Activated CD4-positive, alpha-beta T cell treated with anti-CD3 and anti-CD28 coated beads, Interleukin-2, amount 50 U/mL, for 16 hours (primary cell): Measurements from ENCODE around the gene OSBPL8.
A peak's percentile ranks its signal among the peaks of the same experiment; 100 is the strongest.
"Not testable (repeated sequence)": the region's sequence is repeated elsewhere in the genome, so short reads cannot be mapped to it uniquely, and the experiment has no call there.

Experiments
- DNase-seq: peaks from one replicate; pipeline ENCODE4 v3.0.0-alpha.2; 2020

The OSBPL8 gene

DNA sequence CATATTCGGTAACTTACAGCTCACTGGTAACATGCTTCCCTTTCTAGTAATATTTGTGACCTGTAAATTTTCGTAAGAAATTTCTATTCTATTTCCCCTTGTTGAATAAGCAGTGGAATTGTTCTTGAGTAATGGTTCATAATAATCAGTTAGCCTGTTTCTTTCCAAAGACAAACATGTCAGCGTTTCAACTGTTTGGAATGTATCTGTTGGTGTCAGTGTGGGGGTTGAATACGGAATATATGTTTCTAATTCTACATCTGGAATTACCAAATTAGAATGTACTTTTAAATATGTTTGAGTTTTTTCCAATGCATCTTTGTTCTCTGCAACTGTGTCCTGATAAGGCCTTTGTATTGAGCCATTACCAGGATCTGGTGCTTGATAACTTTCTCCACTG, 213.3 kb downstream of the OSBPL8 start:
- no peak for DNase-seq

DNA sequence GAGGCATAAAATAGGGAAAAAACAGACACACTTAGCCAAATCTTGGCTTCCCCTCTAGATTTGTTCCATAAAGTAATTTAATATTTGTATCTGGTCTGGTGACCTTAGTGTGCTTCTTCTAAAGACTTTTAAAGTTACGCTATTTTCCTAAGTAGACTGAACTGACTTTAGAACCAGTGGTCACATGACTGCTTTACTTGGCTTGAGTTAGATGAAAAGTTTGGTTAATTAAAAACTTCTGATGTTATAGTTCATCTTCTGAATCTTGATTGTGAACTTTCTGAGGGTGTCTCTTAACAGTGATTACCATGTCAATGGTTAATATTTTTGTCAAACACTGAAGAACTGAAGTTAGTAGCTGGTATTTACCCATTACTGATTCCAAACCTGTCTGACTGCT, 214.0 kb downstream of the OSBPL8 start:
- no peak for DNase-seq

DNA sequence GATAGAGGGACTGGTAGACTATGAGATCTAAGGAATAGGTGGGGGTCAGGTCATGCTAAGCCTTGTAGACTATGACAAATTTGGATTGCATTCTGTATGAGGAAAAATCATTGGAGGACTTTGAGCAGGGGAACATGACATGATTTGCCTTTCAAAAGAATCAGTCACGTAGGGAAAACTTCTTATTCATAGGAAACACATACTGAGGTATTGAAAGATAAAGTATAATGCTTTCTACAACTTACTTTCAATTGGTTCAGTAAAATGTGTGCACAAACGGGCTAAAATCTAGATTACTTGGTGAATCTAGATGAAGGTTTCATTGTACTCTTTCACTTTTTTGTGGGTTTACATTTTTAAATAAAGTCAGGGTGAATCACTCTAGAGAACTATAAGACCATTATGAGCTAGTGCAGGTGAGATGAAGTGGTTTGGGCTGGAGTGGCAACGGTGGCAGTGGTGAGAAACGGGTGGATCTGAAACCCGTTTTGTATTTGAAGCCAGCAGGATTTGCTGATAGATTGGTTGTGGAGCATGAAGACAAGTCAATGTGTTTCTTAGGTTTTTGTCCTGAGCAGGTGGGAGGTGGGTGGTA, 218.0 kb downstream of the OSBPL8 start:
- no peak for DNase-seq

DNA sequence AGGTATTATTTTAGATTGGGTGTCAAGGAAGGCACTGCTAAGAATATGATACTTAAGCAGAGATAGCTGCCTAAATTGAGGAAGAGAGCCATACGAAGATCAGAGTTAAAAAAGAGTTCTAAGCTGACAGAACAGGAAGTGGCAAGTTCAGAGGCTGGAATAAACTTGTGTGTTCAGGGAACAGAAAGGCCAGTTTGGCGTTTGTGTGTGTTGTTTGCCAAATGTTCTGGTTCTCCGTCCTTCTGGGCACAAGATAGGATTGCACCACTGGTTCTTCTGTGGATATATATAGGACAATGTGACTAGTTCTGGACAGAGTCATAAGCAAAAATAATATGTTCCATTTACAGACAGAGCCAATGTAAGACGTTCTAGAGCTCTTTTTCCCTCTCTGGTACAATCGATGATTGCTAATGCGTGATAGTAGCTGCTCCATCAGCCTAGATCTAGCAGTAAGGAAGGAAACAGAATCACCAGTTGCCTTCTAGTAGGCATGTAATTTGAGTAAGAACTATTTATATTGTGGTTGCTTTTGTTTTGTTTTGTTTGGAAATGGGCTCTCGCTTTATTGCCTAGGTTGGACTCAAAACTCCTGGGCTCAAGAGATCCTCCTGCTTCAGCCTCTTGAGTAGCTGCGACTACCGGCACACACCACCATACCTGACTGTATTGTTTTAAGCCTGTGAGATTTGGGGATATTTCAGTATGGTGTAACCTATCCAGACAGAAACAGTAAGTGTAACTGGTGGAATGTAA, 218.7 kb downstream of the OSBPL8 start:
- DNase-seq: no peak

DNA sequence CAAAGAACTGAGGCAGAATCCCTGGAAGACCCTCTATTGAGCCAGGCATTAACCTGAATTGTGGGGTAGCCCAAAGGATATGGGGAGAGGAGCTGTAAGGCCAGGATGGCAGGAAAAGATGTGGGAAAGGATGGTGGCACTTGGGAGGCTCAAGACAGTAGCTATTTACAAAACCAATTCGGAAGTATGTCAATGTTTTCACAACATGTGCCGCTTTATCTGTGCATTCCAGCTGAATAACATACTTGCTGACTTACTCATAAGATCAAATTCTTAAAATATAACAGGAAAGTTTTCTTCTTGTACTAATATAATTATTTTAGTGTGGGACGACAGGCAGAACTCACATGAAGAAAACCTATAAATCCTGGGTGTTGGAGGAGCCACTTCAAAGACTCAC, 222.0 kb downstream of the OSBPL8 start:
- DNase-seq: no peak

DNA sequence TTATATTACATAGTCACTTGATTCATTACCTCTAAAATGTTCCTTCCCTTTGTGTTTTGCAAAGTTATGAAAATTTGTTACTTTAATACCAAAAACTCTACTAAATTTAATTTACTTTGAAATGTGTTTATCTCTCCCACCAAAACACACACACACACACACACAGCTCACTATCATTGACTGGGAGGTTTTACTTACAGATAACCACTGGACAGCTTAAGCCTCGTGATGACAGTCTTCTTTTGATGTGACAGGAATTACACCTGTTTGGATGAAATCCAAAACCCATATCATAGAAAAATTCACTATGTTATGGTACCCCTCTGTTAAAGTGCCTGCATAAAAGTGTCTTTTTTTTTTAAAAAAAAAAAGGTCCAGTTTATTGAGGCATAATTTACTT, 227.0 kb downstream of the OSBPL8 start:
- no peak for DNase-seq

DNA sequence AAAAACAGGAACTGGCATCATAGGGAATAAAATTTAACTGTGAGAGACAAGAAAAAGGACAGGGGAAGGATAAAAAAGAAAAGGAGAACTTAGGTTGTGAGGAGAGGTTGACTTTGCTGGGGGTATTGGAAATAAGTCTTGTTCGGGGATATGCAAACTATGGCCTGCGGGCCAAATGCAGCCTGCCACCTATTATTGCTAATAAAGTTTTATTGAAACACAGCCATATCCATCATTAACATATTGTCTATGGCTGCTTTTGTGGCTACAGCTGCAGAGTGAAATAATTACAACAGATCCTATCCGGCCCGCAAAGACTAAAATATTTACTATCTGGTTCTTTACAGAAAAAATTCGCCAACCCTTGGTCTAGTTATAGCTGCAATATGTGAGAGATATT, 230.0 kb downstream of the OSBPL8 start:
- no peak for DNase-seq

DNA sequence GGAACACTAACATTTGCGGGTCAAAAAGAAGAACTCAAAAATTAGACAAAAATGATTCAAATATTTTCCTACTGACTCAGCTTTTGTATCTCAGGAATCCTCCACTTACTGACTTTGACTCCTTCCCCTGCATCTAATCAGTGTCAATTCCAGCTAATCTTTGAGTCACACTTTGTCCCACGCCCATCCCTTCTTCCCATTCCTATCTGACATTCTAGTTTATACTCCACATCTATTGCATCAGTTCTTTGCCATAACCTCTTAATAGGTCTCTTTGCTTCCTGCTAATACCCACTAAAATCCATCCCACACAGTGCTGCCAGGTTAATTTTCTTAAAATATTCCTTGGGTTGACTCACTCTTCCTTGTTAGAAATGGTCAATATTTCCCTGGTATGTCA, 230.4 kb downstream of the OSBPL8 start:
- DNase-seq: no peak

DNA sequence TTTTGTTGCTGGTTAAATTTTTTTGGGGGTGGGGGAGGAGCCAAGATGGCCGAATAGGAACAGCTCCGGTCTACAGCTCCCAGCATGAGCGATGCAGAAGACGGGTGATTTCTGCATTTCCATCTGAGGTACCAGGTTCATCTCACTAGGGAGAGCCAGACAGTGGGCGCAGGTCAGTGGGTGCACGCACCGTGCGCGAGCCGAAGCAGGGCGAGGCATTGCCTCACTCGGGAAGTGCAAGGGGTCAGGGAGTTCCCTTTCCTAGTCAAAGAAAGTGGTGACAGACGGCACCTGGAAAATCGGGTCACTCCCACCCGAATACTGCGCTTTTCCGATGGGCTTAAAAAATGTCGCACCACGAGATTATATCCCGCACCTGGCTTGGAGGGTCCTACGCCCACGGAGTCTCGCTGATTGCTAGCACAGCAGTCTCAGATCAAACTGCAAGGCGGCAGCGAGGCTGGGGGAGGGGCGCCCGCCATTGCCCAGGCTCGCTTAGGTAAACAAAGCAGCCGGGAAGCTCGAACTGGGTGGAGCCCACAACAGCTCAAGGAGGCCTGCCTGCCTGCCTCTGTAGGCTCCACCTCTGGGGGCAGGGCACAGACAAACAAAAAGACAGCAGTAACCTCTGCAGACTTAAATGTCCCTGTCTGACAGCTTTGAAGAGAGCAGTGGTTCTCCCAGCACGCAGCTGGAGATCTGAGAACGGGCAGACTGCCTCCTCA, 239.8 kb downstream of the OSBPL8 start:
- DNase-seq: not testable (repeated sequence)

DNA sequence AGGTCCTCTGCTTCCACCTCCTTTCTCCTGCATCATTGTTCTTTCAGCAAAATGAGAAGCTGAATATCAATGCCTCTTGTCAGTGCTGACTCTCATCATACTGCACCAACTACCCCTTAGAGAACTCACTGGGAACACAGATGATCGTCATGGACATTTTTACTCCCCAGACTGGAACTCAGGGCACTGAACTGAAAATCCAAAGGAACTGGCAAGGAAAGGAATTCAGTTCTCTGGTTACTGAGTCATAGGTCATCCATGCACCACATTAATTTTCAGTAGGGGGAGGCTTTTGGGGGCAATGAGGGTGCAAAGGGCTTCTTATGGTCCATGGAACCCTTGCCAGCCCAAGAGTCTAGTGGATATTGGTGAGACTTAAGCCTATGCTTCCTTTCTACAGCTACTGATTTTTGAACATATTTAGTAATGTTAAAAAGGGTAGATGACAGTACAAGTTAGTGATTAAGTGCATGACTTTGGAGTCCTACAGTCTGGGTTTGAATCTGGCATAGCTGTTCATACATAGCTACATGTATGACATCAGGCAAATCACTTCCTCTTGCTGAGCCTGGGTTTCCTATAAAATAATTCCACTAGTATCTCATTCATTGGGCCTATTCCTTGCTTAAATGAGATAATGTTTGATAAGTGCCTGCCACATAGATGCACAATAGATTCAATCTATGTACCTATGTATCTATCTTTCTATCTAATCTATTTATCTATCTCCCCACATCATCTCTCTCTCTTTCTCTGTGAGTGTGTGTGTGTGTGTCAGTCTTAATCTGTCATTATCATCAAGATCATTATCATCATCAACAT, 240.6 kb downstream of the OSBPL8 start:
- no peak for DNase-seq

DNA sequence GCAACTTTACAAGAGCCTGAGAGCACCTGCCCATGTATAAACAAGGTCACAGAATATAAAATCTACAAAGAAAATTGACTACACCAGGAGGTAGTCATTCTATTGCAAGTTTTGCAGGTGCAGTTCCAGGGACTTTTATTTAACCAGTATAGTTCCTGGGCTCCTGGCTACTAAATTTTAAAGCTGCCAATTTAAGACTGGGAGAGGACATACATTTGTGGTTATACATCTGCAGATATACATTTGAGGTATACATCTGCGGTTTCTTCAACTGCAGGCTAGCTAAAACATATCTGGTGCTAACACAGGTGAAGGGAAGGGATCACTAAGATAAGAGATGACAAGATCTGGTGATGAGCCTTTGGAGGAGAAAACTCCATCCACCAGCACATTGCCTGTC, 241.6 kb downstream of the OSBPL8 start:
- no peak for DNase-seq

DNA sequence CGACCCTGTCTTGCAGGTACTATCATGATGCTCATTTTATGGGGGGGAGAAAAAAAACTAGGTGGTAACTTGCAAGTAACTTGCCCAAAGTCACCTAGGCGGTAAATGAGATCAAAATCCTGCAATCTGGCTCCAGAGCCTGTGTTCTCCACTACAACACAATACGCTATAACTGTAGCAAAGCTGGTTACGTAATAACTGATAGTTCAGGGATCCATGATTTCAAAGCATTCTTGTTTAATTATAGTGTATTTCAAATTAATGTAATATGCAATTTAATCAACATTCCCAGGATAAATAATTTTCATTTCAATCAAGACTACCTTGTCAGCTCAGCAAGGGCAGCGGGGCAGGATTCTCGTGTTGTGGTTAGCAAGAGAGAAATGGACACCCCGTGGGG, 243.1 kb downstream of the OSBPL8 start:
- DNase-seq: no peak

DNA sequence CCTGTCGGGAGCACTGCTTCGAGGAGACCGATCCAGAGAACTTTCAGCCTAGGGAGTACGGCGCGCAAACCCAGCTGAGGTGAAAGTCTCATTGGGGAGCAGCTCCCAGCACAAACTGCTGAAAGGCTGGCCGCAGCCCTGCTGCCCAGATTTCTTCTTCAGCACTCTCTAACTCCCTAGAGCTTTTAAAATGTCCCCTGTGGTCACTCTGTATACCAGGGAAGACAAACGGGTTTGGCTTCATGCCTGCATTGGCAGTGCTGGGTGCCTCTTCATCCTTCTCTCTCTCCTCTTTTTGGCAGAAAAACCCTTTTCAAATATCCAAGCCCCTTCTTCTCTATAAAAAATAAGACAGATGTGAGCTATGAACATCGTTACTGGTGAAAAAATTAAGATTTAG, 246.3 kb downstream of the OSBPL8 start:
- DNase-seq: no peak

DNA sequence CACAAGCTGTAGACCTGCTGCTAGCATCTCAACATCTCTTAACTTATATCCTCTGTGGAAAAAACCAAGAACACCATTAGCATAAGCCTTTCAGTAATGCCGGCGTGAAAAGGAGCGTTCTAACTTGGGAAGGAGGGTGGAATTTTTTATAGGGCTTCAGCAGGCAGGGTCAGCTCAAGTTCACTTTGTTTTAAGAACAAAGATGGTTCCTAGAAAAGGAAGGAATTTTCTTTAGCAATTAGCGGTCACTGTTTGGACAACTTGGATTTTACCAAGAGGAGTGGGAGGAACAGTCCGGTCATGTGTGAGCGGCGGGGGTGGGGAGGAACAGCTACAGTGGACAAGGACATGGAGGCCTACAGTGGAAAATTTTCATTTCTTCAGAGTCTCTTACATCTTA, 247.3 kb downstream of the OSBPL8 start:
- no peak for DNase-seq

DNA sequence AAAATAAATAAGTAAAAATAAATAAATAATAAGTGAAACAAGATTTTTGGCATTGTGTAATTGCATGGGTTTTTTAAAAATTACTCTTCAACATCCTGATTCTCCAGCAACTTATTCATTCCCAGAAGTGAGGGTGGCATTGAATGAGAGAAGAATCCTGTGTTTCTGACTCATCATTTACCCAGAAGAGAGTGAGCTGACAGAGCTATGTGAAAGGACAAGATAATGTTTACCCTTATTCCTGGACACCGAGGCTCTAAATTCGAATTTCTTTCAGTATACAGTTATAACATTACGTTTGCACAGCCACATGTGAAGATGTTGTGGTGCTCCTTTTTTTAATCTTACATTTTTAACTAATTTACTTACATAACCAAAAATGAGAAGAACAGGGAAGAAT, 247.8 kb downstream of the OSBPL8 start:
- no peak for DNase-seq

DNA sequence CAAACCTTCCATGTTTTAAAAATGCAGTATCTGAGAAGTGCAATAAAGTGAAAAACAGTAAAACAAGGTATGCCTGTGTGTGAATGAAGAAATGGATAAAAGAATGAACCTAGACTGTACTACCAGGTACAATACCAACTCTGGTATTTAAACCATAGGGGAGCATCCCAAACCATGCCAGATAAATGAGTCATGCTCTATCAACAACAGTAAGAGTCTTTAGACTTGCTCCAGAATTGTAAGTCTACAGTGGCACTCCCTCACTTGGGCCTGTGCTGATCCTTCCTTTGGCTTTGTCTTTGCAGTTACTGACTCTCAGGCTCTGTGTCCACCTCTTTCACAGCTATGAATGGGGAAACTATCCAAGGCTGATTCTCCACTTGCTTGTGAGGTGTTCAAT, 249.5 kb downstream of the OSBPL8 start:
- DNase-seq: no peak

DNA sequence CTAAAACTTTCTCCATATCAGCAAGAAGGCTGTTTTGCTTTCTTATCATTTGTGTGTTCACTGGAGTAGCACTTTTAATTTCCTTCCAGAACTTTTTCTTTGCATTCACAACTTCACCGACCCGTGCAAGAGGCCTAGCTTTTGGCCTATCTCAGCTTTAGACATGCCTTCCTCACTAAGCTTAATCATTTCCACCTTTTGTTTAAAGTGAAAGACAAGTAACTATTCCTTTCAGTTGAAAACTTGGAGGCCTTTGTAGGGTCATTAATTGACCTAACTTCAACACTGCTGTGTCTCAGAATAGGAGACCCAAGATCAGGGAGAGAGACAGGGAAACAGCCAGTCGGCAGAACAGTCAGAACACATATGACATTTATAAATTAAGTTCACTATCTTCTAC, 250.7 kb downstream of the OSBPL8 start:
- no peak for DNase-seq

DNA sequence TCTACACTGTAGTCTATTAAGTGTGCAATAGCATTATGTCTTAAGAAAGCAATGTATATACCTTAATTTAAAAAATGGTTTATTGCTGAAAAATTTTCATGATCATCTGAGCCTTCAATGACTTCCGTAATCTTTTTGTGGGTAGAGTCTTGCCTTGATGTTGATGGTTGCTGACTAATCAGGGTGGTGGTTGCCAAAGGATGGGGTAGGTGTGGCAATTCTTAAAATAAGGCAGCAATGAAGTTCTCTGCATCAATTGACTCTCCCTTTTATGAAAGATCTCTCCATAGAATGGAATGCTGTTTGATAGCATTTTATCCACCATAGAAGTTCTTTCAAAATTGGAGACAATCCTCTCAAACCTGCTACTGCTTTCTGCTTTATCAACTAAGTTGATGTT, 252.5 kb downstream of the OSBPL8 start:
- no peak for DNase-seq

DNA sequence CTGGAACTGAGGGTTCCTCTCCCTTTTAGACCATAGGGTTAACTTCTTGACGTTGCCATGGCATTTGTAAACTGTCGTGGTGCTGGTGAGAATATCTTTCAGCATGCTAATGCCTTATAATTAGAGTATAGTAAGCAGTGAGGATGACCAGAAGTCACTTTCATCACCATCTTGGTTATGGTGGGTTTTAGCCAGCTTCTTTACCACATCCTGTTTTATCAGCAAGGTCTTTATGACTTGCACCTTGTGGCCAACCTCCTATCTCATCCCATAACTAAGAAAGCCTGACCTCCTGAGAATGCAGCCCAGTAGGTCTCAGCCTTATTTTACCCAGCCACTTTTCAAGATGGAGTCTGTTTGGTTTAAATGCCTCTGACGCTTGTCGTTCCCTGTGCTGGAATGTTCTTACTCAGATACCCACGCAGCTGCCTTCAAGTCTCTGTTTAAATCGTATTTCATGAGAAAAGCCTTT, 255.5 kb downstream of the OSBPL8 start:
- DNase-seq: peak; percentile 18

DNA sequence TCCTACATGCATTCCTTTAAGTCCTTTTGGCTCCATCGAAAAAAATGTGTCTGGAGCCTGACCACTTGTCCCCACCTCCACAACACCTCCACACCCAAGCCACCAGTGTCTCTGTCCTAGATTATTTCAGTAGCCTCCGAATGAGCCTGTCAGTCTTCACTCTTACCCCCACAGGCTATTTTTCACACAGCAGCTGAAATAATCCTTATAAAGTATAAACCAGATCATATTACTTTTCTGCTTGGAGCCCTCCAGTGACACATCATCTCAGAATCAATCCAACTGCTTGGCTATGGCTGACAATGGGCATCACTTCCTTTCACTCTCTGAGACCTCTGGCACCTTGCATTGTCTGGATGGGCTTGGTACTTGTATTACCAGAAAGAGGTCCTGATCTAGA, 256.2 kb downstream of the OSBPL8 start:
- DNase-seq: no peak
